Hepatocyte (in vitro differentiated cells): ENCODE data around the gene ZNF581.

ENCODE experiments used
- CTCF ChIP-seq: fragments of 200-600 bp; sonication (generic); IDR thresholded peaks from 2 replicates; pipeline ENCODE4 v1.5.1; 2016; ENCODE audit warnings: antibody characterized with exemption, mild to moderate bottlenecking; ENCODE audit not compliant: poor library complexity
- EZH2 ChIP-seq: fragments of 200-600 bp; sonication (generic); IDR thresholded peaks from 2 replicates; pipeline ENCODE4 v1.6.1; 2016; ENCODE audit warnings: antibody characterized with exemption, mild to moderate bottlenecking, borderline replicate concordance
- EZH2phosphoT487 ChIP-seq: fragments of 200-600 bp; sonication (generic); IDR thresholded peaks from one replicate; pipeline ENCODE4 v1.6.1; 2018; ENCODE audit warnings: antibody characterized with exemption, mild to moderate bottlenecking, low read depth, moderate library complexity; ENCODE audit not compliant: unreplicated experiment, severe bottlenecking

GRCh38 chr19:55694241-55694655, 50.8 kb downstream of the ZNF581 start:
- TF ChIP-seq CTCF = no peak
- TF ChIP-seq EZH2 = no peak
- TF ChIP-seq EZH2phosphoT487 = no peak
